Spleen (tissue), 7 donors: Measurements from ENCODE around the gene YPEL3.

ENCODE experiments used
- POLR2A ChIP-seq, 3 donors: fragments of 450-650 bp; IDR thresholded peaks; one replicate each; pipeline ENCODE4 v1.5.1; 2017; ENCODE audit warnings: antibody characterized with exemption in 3 of 3, mild to moderate bottlenecking in 1 of 3
- POLR2AphosphoS5 ChIP-seq, 3 donors: sonication (generic); formaldehyde crosslinking; IDR thresholded peaks; one replicate each; pipeline ENCODE4 v1.5.1; 2017; ENCODE audit warnings: antibody characterized with exemption in 3 of 3
- TF ChIP-seq, protein P1 (sequence below), 11 experiments: fragments of 200-600 bp in 7 of 11; fragments of 450-650 bp in 4 of 11; sonication (generic) in 4 of 11; IDR thresholded peaks in 8 of 11; conservative IDR thresholded peaks in 3 of 11; 1 replicate in 7 of 11; 2 replicates in 4 of 11; pipeline versions ENCODE4 v1.4.0 to v1.8.0; 2016 to 2021; ENCODE audit warnings: antibody characterized with exemption in 11 of 11, inconsistent platforms in 4 of 11, mild to moderate bottlenecking in 1 of 11
- donor health status: DM: no; HTN: no; CAD: no; lungs with moderate emphysema.
- donor health status: DM: no; HTN: no; CAD: no.
- donor health status: DM: no; HTN: no; CAD: no.

GRCh38 chr16:30127993-30128392 is 32.0 kb upstream of the YPEL3 start:
- TF ChIP-seq, protein P1, sequence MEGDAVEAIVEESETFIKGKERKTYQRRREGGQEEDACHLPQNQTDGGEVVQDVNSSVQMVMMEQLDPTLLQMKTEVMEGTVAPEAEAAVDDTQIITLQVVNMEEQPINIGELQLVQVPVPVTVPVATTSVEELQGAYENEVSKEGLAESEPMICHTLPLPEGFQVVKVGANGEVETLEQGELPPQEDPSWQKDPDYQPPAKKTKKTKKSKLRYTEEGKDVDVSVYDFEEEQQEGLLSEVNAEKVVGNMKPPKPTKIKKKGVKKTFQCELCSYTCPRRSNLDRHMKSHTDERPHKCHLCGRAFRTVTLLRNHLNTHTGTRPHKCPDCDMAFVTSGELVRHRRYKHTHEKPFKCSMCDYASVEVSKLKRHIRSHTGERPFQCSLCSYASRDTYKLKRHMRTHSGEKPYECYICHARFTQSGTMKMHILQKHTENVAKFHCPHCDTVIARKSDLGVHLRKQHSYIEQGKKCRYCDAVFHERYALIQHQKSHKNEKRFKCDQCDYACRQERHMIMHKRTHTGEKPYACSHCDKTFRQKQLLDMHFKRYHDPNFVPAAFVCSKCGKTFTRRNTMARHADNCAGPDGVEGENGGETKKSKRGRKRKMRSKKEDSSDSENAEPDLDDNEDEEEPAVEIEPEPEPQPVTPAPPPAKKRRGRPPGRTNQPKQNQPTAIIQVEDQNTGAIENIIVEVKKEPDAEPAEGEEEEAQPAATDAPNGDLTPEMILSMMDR (IDR thresholded peaks at IDR 0.05 in 8 of 11, conservative IDR thresholded peaks at IDR 0.05 in 3 of 11) = no peak
- no peak for TF ChIP-seq POLR2A (IDR thresholded peaks at IDR 0.05)
- TF ChIP-seq POLR2AphosphoS5 (IDR thresholded peaks at IDR 0.05) = no peak
